Measurements from ENCODE around the gene DNASE1L2.

- no peak for TF ChIP-seq CTCF (IDR thresholded peaks at IDR 0.05; ENCODE audit: extremely low read depth in 1 of 2, insufficient read depth in 1 of 2, low read depth in 1 of 2, low read length in 2 of 2)
- no peak for TF ChIP-seq FOS (IDR thresholded peaks at IDR 0.05; ENCODE audit: borderline replicate concordance, insufficient read depth, low read length)
- no peak for TF ChIP-seq POLR2A (IDR thresholded peaks at IDR 0.05; ENCODE audit: low read depth, low read length)
- TF ChIP-seq EZH2 (IDR thresholded peaks at IDR 0.05; ENCODE audit: borderline replicate concordance, low read depth, low read length, severe bottlenecking): no peak
- no peak for TF ChIP-seq MAX (IDR thresholded peaks at IDR 0.05; ENCODE audit: insufficient read depth, insufficient read length)
- TF ChIP-seq MYC (IDR thresholded peaks at IDR 0.05; ENCODE audit: low read depth, low read length): no peak
- TF ChIP-seq POLR2AphosphoS5 (IDR thresholded peaks at IDR 0.05; ENCODE audit: insufficient read depth, low read depth, low read length): no peak
Measured at GRCh38 chr16:2229091-2229490, 7.2 kb upstream of the DNASE1L2 start.
